H9 (cell line): ENCODE results near the gene TEX51. TPM values are rescaled to one million over a fixed set of nuclear protein-coding genes. Genes with fewer than 3 reads are reported as not detected.
A peak's percentile ranks its signal among the peaks of the same experiment; 100 is the strongest.

Source experiments
- DNase-seq: peaks from one replicate; pipeline ENCODE4 v3.0.0-alpha.2; 2017
- H2AFZ ChIP-seq: one replicate; pipeline ENCODE4 v1.6.1; 2013; ENCODE audit warnings: mild to moderate bottlenecking, low read length, control low read depth, moderate library complexity
- H2AK5ac ChIP-seq: 2 replicates; pipeline ENCODE4 v1.6.1; 2013; ENCODE audit warnings: low read length, control low read depth, mixed read lengths; ENCODE audit not compliant: insufficient read length
- H2BK120ac ChIP-seq: one replicate; pipeline ENCODE4 v1.6.1; 2013; ENCODE audit warnings: low read depth, mild to moderate bottlenecking, low read length, control low read depth, inconsistent platforms; ENCODE audit not compliant: poor library complexity, severe bottlenecking
- H2BK12ac ChIP-seq: 2 replicates; pipeline ENCODE4 v1.6.1; 2013; ENCODE audit warnings: low read length, control low read depth, mixed read lengths, low read depth; ENCODE audit not compliant: insufficient read length
- H2BK15ac ChIP-seq: 2 replicates; pipeline ENCODE4 v1.6.1; 2013; ENCODE audit warnings: low read depth, low read length, control low read depth
- H2BK20ac ChIP-seq: one replicate; pipeline ENCODE4 v1.6.1; 2013; ENCODE audit warnings: low read depth, mild to moderate bottlenecking, low read length, control low read depth, inconsistent platforms; ENCODE audit not compliant: poor library complexity, severe bottlenecking
- H2BK5ac ChIP-seq: 2 replicates; pipeline ENCODE4 v1.6.1; 2013; ENCODE audit warnings: low read length, control low read depth, mixed read lengths; ENCODE audit not compliant: insufficient read length
- H3K14ac ChIP-seq: 2 replicates; pipeline ENCODE4 v1.6.1; 2013; ENCODE audit warnings: low read length, control low read depth; ENCODE audit not compliant: insufficient read depth
- H3K18ac ChIP-seq: 2 replicates; pipeline ENCODE4 v1.6.1; 2013; ENCODE audit warnings: low read depth, mild to moderate bottlenecking, mixed read lengths, low read length, control low read depth; ENCODE audit not compliant: insufficient read length
- H3K23ac ChIP-seq: 2 replicates; pipeline ENCODE4 v1.6.1; 2013; ENCODE audit warnings: low read length, control low read depth, mixed read lengths, low read depth; ENCODE audit not compliant: insufficient read length
- H3K23me2 ChIP-seq: 2 replicates; pipeline ENCODE4 v1.6.1; 2013; ENCODE audit warnings: low read depth, mild to moderate bottlenecking, mixed read lengths, low read length, control low read depth; ENCODE audit not compliant: insufficient read length, poor library complexity, severe bottlenecking
- H3K27ac ChIP-seq: 2 replicates; pipeline ENCODE4 v1.5.1; 2013; ENCODE audit warnings: low read length, control low read depth, mixed read lengths, low read depth; ENCODE audit not compliant: insufficient read length
- H3K27me3 ChIP-seq: 2 replicates; pipeline ENCODE4 v1.6.1; 2013; ENCODE audit warnings: low read length, control low read depth, inconsistent platforms; ENCODE audit not compliant: insufficient read depth
- H3K4ac ChIP-seq: 2 replicates; pipeline ENCODE4 v1.6.1; 2013; ENCODE audit warnings: low read depth, mild to moderate bottlenecking, control low read depth, inconsistent platforms, low read length, moderate library complexity
- H3K4me1 ChIP-seq: 2 replicates; pipeline ENCODE4 v1.6.1; 2013; ENCODE audit warnings: low read length, control low read depth, inconsistent platforms; ENCODE audit not compliant: insufficient read depth
- H3K4me2 ChIP-seq: 2 replicates; pipeline ENCODE4 v1.6.1; 2013; ENCODE audit warnings: low read length, control low read depth, mixed read lengths; ENCODE audit not compliant: insufficient read length, insufficient read depth
- H3K56ac ChIP-seq: 2 replicates; pipeline ENCODE4 v1.6.1; 2013; ENCODE audit warnings: low read depth, mild to moderate bottlenecking, mixed read lengths, low read length, control low read depth; ENCODE audit not compliant: insufficient read length
- H3K79me1 ChIP-seq: 2 replicates; pipeline ENCODE4 v1.6.1; 2013; ENCODE audit warnings: low read depth, mild to moderate bottlenecking, moderate library complexity, low read length, control low read depth, inconsistent platforms; ENCODE audit not compliant: insufficient read depth, poor library complexity, severe bottlenecking
- H3K79me2 ChIP-seq: 2 replicates; pipeline ENCODE4 v1.6.1; 2013; ENCODE audit warnings: low read length, control low read depth, inconsistent platforms; ENCODE audit not compliant: insufficient read depth
- H3K9ac ChIP-seq: 2 replicates; pipeline ENCODE4 v1.6.1; 2013; ENCODE audit warnings: low read length, control low read depth, mixed read lengths; ENCODE audit not compliant: insufficient read length; ENCODE audit errors: extremely low read depth
- H3K9me3 ChIP-seq: one replicate; pipeline ENCODE4 v1.6.1; 2013; ENCODE audit warnings: low read depth, low read length, inconsistent platforms; ENCODE audit not compliant: control insufficient read depth
- H3T11ph ChIP-seq: one replicate; pipeline ENCODE4 v1.6.1; 2013; ENCODE audit warnings: mild to moderate bottlenecking, low read length, control low read depth, inconsistent platforms
- H4K20me1 ChIP-seq: one replicate; pipeline ENCODE4 v1.6.1; 2013; ENCODE audit not compliant: control insufficient read depth, insufficient read length, insufficient read depth
- H4K5ac ChIP-seq: 2 replicates; pipeline ENCODE4 v1.6.1; 2013; ENCODE audit warnings: low read depth, mild to moderate bottlenecking, mixed read lengths, low read length, control low read depth; ENCODE audit not compliant: insufficient read length
- H4K8ac ChIP-seq: replicated peaks from 2 replicates; pipeline ENCODE4 v1.6.1; 2013; ENCODE audit warnings: low read length, control low read depth, mixed read lengths, low read depth; ENCODE audit not compliant: insufficient read length
- H4K91ac ChIP-seq: 2 replicates; pipeline ENCODE4 v1.6.1; 2013; ENCODE audit warnings: low read depth, mild to moderate bottlenecking, moderate library complexity, mixed read lengths, low read length, control low read depth; ENCODE audit not compliant: insufficient read length
- H3K27ac Mint-ChIP-seq, 3 experiments: 2 replicates in 2 of 3; 3 replicates in 1 of 3; pipeline ENCODE4 v1.8.0; 2020 to 2021; ENCODE audit warnings: mixed read lengths in 3 of 3, mild to moderate bottlenecking in 1 of 3, moderate library complexity in 1 of 3
- H3K27me3 Mint-ChIP-seq: 2 replicates; pipeline ENCODE4 v1.8.0; 2021; ENCODE audit warnings: low read depth, mild to moderate bottlenecking, moderate library complexity, mixed read lengths
- H3K36me3 Mint-ChIP-seq, 3 experiments: 2 replicates in 2 of 3; 3 replicates in 1 of 3; pipeline ENCODE4 v1.8.0; 2020 to 2021; ENCODE audit warnings: low read depth in 3 of 3, mixed read lengths in 3 of 3; ENCODE audit not compliant: insufficient read depth in 1 of 3
- H3K4me1 Mint-ChIP-seq, 2 experiments: 2 replicates each; pipeline ENCODE4 v1.8.0; 2020; ENCODE audit warnings: mixed read lengths in 2 of 2
- H3K4me3 Mint-ChIP-seq, 2 experiments: 2 replicates in 1 of 2; 3 replicates in 1 of 2; pipeline ENCODE4 v1.8.0; 2020 to 2021; ENCODE audit warnings: mild to moderate bottlenecking in 2 of 2, mixed read lengths in 2 of 2, moderate library complexity in 1 of 2
- H3K9me3 Mint-ChIP-seq, 2 experiments: 2 replicates in 1 of 2; 3 replicates in 1 of 2; pipeline ENCODE4 v1.8.0; 2020; ENCODE audit warnings: mild to moderate bottlenecking in 2 of 2, mixed read lengths in 2 of 2, moderate library complexity in 1 of 2
- WGBS: extraction: QIAGEN DNeasy Blood & Tissue Kit; methylation state at CpG from one replicate; pipeline ENCODE4 v1.1.7; 2013; ENCODE audit warnings: missing lambda C conversion rate, low lambda C conversion rate, mixed read lengths; ENCODE audit not compliant: insufficient read length; ENCODE audit errors: extremely low coverage; 5-methylcytosine and 5-hydroxymethylcytosine counted together
- total RNA-seq: library from RNA; stranded (reverse); gene quantifications from 2 replicates; pipeline ENCODE4 v1.2.1, GENCODE V29; 2021
- TF ChIP-seq, protein P1 (sequence below): fragments of 200-600 bp; sonication (generic); conservative IDR thresholded peaks from 3 replicates; pipeline ENCODE4 v1.8.0; 2021; ENCODE audit warnings: antibody characterized with exemption, mild to moderate bottlenecking

Gene TEX51
- total RNA-seq, 1 experiment from 2014 or later: not detected

DNA sequence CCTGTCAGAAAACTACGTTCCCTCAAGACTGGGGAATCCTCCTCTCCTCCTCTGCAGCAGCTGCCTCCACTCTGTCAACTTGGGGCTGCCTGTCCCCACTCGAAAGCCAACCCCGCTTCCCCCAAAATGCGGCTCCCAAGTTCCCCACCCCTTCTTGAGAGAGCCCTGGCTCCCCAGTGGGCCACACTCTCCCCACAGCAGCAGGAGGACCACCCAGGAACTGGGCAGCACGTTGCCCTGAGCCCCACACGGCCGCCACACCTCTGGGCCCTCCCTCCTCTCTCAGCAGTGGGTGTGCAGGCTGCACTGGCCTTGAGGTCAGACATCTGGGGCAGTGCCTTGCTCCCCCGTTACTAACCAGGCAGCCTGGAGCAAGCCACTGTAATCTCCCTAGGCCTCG, 9.6 kb upstream of the TEX51 start:
- no peak overlapping the region for H3K4me2 ChIP-seq
- peak overlapping the region in 1 of 3 experiments; percentile 71; a peak in 1 of 7 replicates for H3K27ac Mint-ChIP-seq
- peak; percentile 25 for DNase-seq
- H3K27me3 ChIP-seq: no peaks in the 10 kb centered on the region
- H2BK120ac ChIP-seq: no peak overlapping the region
- H3K27me3 Mint-ChIP-seq: peaks cover 24% of the 10 kb centered on the region
- no peak overlapping the region for H4K91ac ChIP-seq
- H4K8ac ChIP-seq: no peak overlapping the region
- H4K5ac ChIP-seq: no peak overlapping the region
- H3K4me3 Mint-ChIP-seq: no peak overlapping the region
- H3K27ac ChIP-seq: no peak overlapping the region
- TF ChIP-seq, protein P1, sequence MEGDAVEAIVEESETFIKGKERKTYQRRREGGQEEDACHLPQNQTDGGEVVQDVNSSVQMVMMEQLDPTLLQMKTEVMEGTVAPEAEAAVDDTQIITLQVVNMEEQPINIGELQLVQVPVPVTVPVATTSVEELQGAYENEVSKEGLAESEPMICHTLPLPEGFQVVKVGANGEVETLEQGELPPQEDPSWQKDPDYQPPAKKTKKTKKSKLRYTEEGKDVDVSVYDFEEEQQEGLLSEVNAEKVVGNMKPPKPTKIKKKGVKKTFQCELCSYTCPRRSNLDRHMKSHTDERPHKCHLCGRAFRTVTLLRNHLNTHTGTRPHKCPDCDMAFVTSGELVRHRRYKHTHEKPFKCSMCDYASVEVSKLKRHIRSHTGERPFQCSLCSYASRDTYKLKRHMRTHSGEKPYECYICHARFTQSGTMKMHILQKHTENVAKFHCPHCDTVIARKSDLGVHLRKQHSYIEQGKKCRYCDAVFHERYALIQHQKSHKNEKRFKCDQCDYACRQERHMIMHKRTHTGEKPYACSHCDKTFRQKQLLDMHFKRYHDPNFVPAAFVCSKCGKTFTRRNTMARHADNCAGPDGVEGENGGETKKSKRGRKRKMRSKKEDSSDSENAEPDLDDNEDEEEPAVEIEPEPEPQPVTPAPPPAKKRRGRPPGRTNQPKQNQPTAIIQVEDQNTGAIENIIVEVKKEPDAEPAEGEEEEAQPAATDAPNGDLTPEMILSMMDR: no peak
- no CpG with 5 or more reads among the region's 9 CpGs for WGBS
- peaks cover 5% of the 10 kb centered on the region for H3K23me2 ChIP-seq
- H3K79me1 ChIP-seq: no peaks in the 10 kb centered on the region
- no peak overlapping the region for H2BK12ac ChIP-seq
- no peak overlapping the region for H3T11ph ChIP-seq
- no peaks in the 10 kb centered on the region for H3K9me3 ChIP-seq
- no peak overlapping the region for H3K23ac ChIP-seq
- H3K79me2 ChIP-seq: no peaks in the 10 kb centered on the region
- no peak overlapping the region for H2BK15ac ChIP-seq
- no peak overlapping the region for H2AFZ ChIP-seq
- H3K14ac ChIP-seq: no peak overlapping the region
- H3K4me1 ChIP-seq: no peaks in the 10 kb centered on the region
- H3K56ac ChIP-seq: no peak overlapping the region
- no peak overlapping the region for H2BK20ac ChIP-seq
- H3K4ac ChIP-seq: no peak overlapping the region
- H2BK5ac ChIP-seq: no peak overlapping the region
- H4K20me1 ChIP-seq: no peaks in the 10 kb centered on the region
- H3K9me3 Mint-ChIP-seq: peaks cover 0 to 3% of the 10 kb centered on the region in 2 experiments; a peak in 1 of 5 replicates
- no peak overlapping the region for H2AK5ac ChIP-seq
- no peak overlapping the region for H3K9ac ChIP-seq
- peaks cover 16 to 25% of the 10 kb centered on the region in 2 experiments for H3K4me1 Mint-ChIP-seq
- no peak overlapping the region for H3K18ac ChIP-seq
- no peaks in the 10 kb centered on the region; a peak in 1 of 7 replicates for H3K36me3 Mint-ChIP-seq
